H1 (cell line): ENCODE measurements around the gene POM121C. TPM values are rescaled to one million over a fixed set of nuclear protein-coding genes. Genes with fewer than 3 reads are reported as not detected.
"Not testable (repeated sequence)": the region's sequence is repeated elsewhere in the genome, so short reads cannot be mapped to it uniquely, and the experiment has no call there.

ENCODE experiments used
- CTCF ChIA-PET: fragments of 300-600 bp; sonication (Branson Sonifier 250); formaldehyde crosslinking; loops from one replicate; lab custom pipeline; 2021; ENCODE audit not compliant: partially characterized antibody; lab: Charles Lee
- POLR2A ChIA-PET: fragments of 300-600 bp; sonication (Branson Sonifier 250); formaldehyde crosslinking; loops from one replicate; lab custom pipeline; 2021; ENCODE audit warnings: inconsistent platforms; ENCODE audit not compliant: partially characterized antibody; lab: Charles Lee
- DNase-seq, 2 experiments: peaks; one replicate each; pipeline versions ENCODE4 v3.0.0 to v3.0.0-alpha.2; 2010 to 2022; ENCODE audit warnings: low spot score in 2 of 2, low read depth in 1 of 2, mixed read lengths in 1 of 2
- FAIRE-seq: peaks from 2 replicates; lab custom pipeline; 2011; peaks lifted over from hg19 to GRCh38; lab: Jason Lieb, UNC
- H2AFZ ChIP-seq: 2 replicates; pipeline ENCODE4 v1.8.1; 2012; ENCODE audit warnings: low read length, inconsistent platforms
- H2AK5ac ChIP-seq: 2 replicates; pipeline ENCODE4 v1.6.1; 2013; ENCODE audit warnings: low read depth, low read length
- H2BK120ac ChIP-seq: replicated peaks from 2 replicates; pipeline ENCODE3; 2013; ENCODE audit warnings: low read depth, low read length, inconsistent platforms
- H2BK12ac ChIP-seq: 2 replicates; pipeline ENCODE4 v1.6.1; 2013; ENCODE audit warnings: low read depth, low read length
- H2BK15ac ChIP-seq: 2 replicates; pipeline ENCODE4 v1.6.1; 2013; ENCODE audit warnings: low read length
- H2BK20ac ChIP-seq: 2 replicates; pipeline ENCODE4 v1.6.1; 2013; ENCODE audit warnings: low read length
- H2BK5ac ChIP-seq: 2 replicates; pipeline ENCODE4 v1.6.1; 2013; ENCODE audit warnings: low read depth, low read length
- H3K14ac ChIP-seq: 2 replicates; pipeline ENCODE4 v1.6.1; 2013; ENCODE audit warnings: inconsistent platforms; ENCODE audit not compliant: insufficient read length
- H3K18ac ChIP-seq: 2 replicates; pipeline ENCODE4 v1.6.1; 2013; ENCODE audit warnings: low read length; ENCODE audit errors: extremely low read depth
- H3K23ac ChIP-seq: 2 replicates; pipeline ENCODE4 v1.6.1; 2013; ENCODE audit warnings: inconsistent platforms; ENCODE audit not compliant: insufficient read length
- H3K23me2 ChIP-seq: 2 replicates; pipeline ENCODE4 v1.6.1; 2013; ENCODE audit warnings: low read depth, low read length
- H3K27ac ChIP-seq: 2 replicates; pipeline ENCODE4 v1.6.1; 2011; ENCODE audit warnings: low read depth, low read length, inconsistent platforms
- H3K27me3 ChIP-seq, 4 experiments: replicated peaks in 1 of 4; 1 replicate in 1 of 4; 2 replicates in 3 of 4; pipeline versions ENCODE4 v1.6.1 to v1.8.1; 2011 to 2013; ENCODE audit warnings: low read length in 3 of 4, mild to moderate bottlenecking in 3 of 4, inconsistent platforms in 2 of 4, mixed read lengths in 2 of 4, moderate library complexity in 1 of 4; ENCODE audit not compliant: control insufficient read depth in 3 of 4, insufficient read depth in 3 of 4; ENCODE audit errors: extremely low read depth in 1 of 4
- H3K36me3 ChIP-seq, 4 experiments: 2 replicates each; pipeline versions ENCODE4 v1.6.1 to v1.8.1; 2011 to 2013; ENCODE audit warnings: mild to moderate bottlenecking in 4 of 4, low read length in 3 of 4, moderate library complexity in 2 of 4, control low read depth in 1 of 4, inconsistent platforms in 1 of 4; ENCODE audit not compliant: insufficient read depth in 4 of 4, control insufficient read depth in 2 of 4
- H3K4ac ChIP-seq: replicated peaks from 2 replicates; pipeline ENCODE3; 2013; ENCODE audit warnings: low read length, low read depth, mixed read lengths, inconsistent platforms; ENCODE audit not compliant: insufficient read length
- H3K4me1 ChIP-seq, 4 experiments: replicated peaks in 1 of 4; 1 replicate in 1 of 4; 2 replicates in 3 of 4; pipeline versions ENCODE4 v1.6.1 to v1.8.1; 2011 to 2013; ENCODE audit warnings: low read length in 3 of 4, inconsistent platforms in 2 of 4, mixed read lengths in 1 of 4; ENCODE audit not compliant: insufficient read depth in 4 of 4, control insufficient read depth in 3 of 4
- H3K4me2 ChIP-seq, 2 experiments: 2 replicates each; pipeline versions ENCODE4 v1.6.1 to v1.8.1; 2011 to 2013; ENCODE audit warnings: low read depth in 2 of 2, low read length in 2 of 2, control low read depth in 1 of 2, inconsistent platforms in 1 of 2, mild to moderate bottlenecking in 1 of 2; ENCODE audit not compliant: insufficient read depth in 1 of 2
- H3K4me3 ChIP-seq, 4 experiments: fragments of 200-600, 300-600 bp in 1 of 4; sonication (generic), shearing (Covaris generic), sonication (Bioruptor Twin) in 1 of 4; 2 replicates each; pipeline versions ENCODE4 v1.5.1 to v1.8.1; 2011 to 2016; ENCODE audit warnings: low read length in 4 of 4, low read depth in 3 of 4, control low read depth in 2 of 4, inconsistent platforms in 2 of 4, mild to moderate bottlenecking in 2 of 4, mixed read lengths in 1 of 4, moderate library complexity in 1 of 4; ENCODE audit not compliant: insufficient read depth in 2 of 4; ENCODE audit errors: extremely low read depth in 1 of 4
- H3K56ac ChIP-seq: replicated peaks from 2 replicates; pipeline ENCODE3; 2013; ENCODE audit warnings: low read depth, mild to moderate bottlenecking, mixed read lengths, low read length, inconsistent platforms; ENCODE audit not compliant: insufficient read length
- H3K79me1 ChIP-seq: 2 replicates; pipeline ENCODE4 v1.6.1; 2013; ENCODE audit warnings: low read depth, low read length, control low read depth
- H3K79me2 ChIP-seq, 2 experiments: 2 replicates each; pipeline versions ENCODE4 v1.6.1 to v1.8.1; 2012 to 2013; ENCODE audit warnings: low read length in 2 of 2, mild to moderate bottlenecking in 2 of 2, inconsistent platforms in 1 of 2; ENCODE audit not compliant: insufficient read depth in 2 of 2, control insufficient read depth in 1 of 2
- H3K9ac ChIP-seq, 4 experiments: replicated peaks in 1 of 4; 1 replicate in 1 of 4; 2 replicates in 3 of 4; pipeline versions ENCODE4 v1.6.1 to v1.8.1; 2011 to 2013; ENCODE audit warnings: low read depth in 3 of 4, low read length in 3 of 4, control low read depth in 2 of 4, mild to moderate bottlenecking in 2 of 4, moderate library complexity in 2 of 4, inconsistent platforms in 1 of 4; ENCODE audit errors: extremely low read depth in 1 of 4
- H3K9me3 ChIP-seq, 2 experiments: 2 replicates each; pipeline versions ENCODE4 v1.6.1 to v1.8.1; 2012 to 2013; ENCODE audit warnings: mild to moderate bottlenecking in 2 of 2, moderate library complexity in 2 of 2, control low read depth in 1 of 2, inconsistent platforms in 1 of 2, low read depth in 1 of 2, low read length in 1 of 2, mixed read lengths in 1 of 2; ENCODE audit not compliant: insufficient read depth in 2 of 2
- H4K20me1 ChIP-seq, 2 experiments: replicated peaks in 1 of 2; 2 replicates each; pipeline versions ENCODE3 to v1.8.1; 2011 to 2013; ENCODE audit warnings: inconsistent platforms in 2 of 2, low read length in 2 of 2, mild to moderate bottlenecking in 1 of 2; ENCODE audit not compliant: insufficient read depth in 2 of 2, control insufficient read depth in 1 of 2
- H4K5ac ChIP-seq: 2 replicates; pipeline ENCODE4 v1.6.1; 2013; ENCODE audit warnings: low read length, low read depth, mixed read lengths, inconsistent platforms; ENCODE audit not compliant: insufficient read length
- H4K8ac ChIP-seq: 2 replicates; pipeline ENCODE4 v1.8.0; 2013; ENCODE audit warnings: mild to moderate bottlenecking, moderate library complexity, low read length, inconsistent platforms; ENCODE audit not compliant: insufficient read depth; ENCODE audit errors: extremely low read depth
- H4K91ac ChIP-seq: replicated peaks from 2 replicates; pipeline ENCODE3; 2013; ENCODE audit warnings: low read length, mixed read lengths, inconsistent platforms; ENCODE audit not compliant: insufficient read length
- RAD21 ChIP-seq, 2 experiments: IDR thresholded peaks in 1 of 2; conservative IDR thresholded peaks in 1 of 2; 2 replicates each; pipeline ENCODE4 v1.6.1; 2011; ENCODE audit warnings: low read depth in 2 of 2, low read length in 2 of 2, improper control_type of control experiment in 1 of 2, inconsistent platforms in 1 of 2, mild to moderate bottlenecking in 1 of 2, moderate library complexity in 1 of 2
- WGBS, 2 experiments: shearing (Covaris generic) in 1 of 2; methylation state at CpG; one replicate each; pipeline versions ENCODE4 v1.1.6 to v1.1.7; 2013 to 2015; ENCODE audit warnings: low lambda C conversion rate in 2 of 2, mixed read lengths in 2 of 2, inconsistent platforms in 1 of 2, low coverage in 1 of 2, missing lambda C conversion rate in 1 of 2; ENCODE audit not compliant: insufficient replicate concordance in 2 of 2, insufficient coverage in 1 of 2, insufficient read length in 1 of 2; ENCODE audit errors: extremely low coverage in 1 of 2, missing lambda C conversion rate in 1 of 2; 5-methylcytosine and 5-hydroxymethylcytosine counted together
- polyA plus RNA-seq, 7 experiments: library from polyadenylated mRNA; depleted of rRNA in 3 of 7; stranded (reverse) in 5 of 7; unstranded in 2 of 7; fragments of >200 nt in 5 of 7; fragments of 200-250 nt in 2 of 7; gene quantifications; 1 replicate in 5 of 7; 2 replicates in 1 of 7; 4 replicates in 1 of 7; pipeline versions ENCODE4 v1.2.1 to v1.2.3, GENCODE V29; 2011 to 2013; ENCODE audit warnings: missing spikeins in 2 of 7, mixed read lengths in 2 of 7
- total RNA-seq: library from RNA; stranded (reverse); fragmentation: NEBNext Ultra II Directional; extraction: Animal tissue kit (Norgen Biotek cat#: 25700); gene quantifications from 2 replicates; pipeline ENCODE4 v1.2.1, GENCODE V29; 2021
- TF ChIP-seq, protein P1 (sequence below), 3 experiments: IDR thresholded peaks; 1 replicate in 2 of 3; 2 replicates in 1 of 3; pipeline versions ENCODE4 v1.5.1 to v1.6.1; 2011; ENCODE audit warnings: low read length in 3 of 3, mild to moderate bottlenecking in 3 of 3, inconsistent platforms in 2 of 3, low read depth in 1 of 3, moderate library complexity in 1 of 3; ENCODE audit not compliant: insufficient read depth in 1 of 3; ENCODE audit errors: control extremely low read depth in 1 of 3

POM121C gene
- total and polyA plus RNA-seq, 2 of the 8 experiments (the other 6 are each of a cell fraction or from before 2014, with no cell fraction given) = 16.5 to 58.0 TPM

DNA sequence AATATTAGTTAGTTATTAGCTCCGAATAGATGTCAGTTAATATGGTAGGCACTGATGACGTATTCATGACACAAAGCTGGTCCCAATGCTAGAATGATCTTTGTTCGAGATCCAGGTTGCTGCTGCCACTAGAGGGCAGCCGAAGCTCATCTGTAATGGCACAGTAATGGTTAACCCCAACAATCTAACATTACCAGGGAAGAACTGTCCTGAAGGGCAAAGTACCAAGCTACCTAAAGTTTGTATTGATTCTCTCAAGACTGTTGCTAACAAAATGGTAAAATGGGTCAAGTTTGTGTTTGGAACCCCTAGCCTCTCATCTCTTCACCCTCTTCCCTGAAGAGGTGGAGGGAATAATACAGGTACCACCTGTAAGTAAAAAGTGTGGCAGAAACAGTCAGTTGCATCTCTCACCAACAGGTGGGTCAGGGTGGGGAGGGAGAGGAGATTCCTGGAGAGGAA lies 33.6 kb downstream of the POM121C start:
- H2AFZ ChIP-seq, H2AK5ac ChIP-seq, H3K9ac ChIP-seq, H3K23ac ChIP-seq, H2BK5ac ChIP-seq, H3K4me1 ChIP-seq, FAIRE-seq, H3K27me3 ChIP-seq, H2BK20ac ChIP-seq, H3K4ac ChIP-seq, H3K9me3 ChIP-seq, POLR2A ChIA-PET, H3K36me3 ChIP-seq, H4K5ac ChIP-seq, H3K18ac ChIP-seq, H3K79me2 ChIP-seq, H2BK120ac ChIP-seq, H2BK12ac ChIP-seq, H3K14ac ChIP-seq, H3K79me1 ChIP-seq, H4K20me1 ChIP-seq, H3K27ac ChIP-seq, H3K23me2 ChIP-seq, H4K91ac ChIP-seq, H3K4me2 ChIP-seq, H4K8ac ChIP-seq, H3K56ac ChIP-seq, H2BK15ac ChIP-seq, H3K4me3 ChIP-seq: not testable (repeated sequence)
- TF ChIP-seq, protein P1, sequence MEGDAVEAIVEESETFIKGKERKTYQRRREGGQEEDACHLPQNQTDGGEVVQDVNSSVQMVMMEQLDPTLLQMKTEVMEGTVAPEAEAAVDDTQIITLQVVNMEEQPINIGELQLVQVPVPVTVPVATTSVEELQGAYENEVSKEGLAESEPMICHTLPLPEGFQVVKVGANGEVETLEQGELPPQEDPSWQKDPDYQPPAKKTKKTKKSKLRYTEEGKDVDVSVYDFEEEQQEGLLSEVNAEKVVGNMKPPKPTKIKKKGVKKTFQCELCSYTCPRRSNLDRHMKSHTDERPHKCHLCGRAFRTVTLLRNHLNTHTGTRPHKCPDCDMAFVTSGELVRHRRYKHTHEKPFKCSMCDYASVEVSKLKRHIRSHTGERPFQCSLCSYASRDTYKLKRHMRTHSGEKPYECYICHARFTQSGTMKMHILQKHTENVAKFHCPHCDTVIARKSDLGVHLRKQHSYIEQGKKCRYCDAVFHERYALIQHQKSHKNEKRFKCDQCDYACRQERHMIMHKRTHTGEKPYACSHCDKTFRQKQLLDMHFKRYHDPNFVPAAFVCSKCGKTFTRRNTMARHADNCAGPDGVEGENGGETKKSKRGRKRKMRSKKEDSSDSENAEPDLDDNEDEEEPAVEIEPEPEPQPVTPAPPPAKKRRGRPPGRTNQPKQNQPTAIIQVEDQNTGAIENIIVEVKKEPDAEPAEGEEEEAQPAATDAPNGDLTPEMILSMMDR (IDR thresholded peaks at IDR 0.05; ENCODE audit: control extremely low read depth in 1 of 3, insufficient read depth in 1 of 3, low read depth in 1 of 3, low read length in 3 of 3) = peak in 1 of 3 experiments; percentile 33; a peak in 1 of 4 replicates
- peak; percentile 18 to 28; a peak in 2 of 4 replicates for TF ChIP-seq RAD21 (IDR thresholded peaks at IDR 0.05 in 1 of 2, conservative IDR thresholded peaks at IDR 0.05 in 1 of 2; ENCODE audit: low read depth in 2 of 2, low read length in 2 of 2)
- WGBS, 2 experiments = 59% methylated on average over 3 of the region's 4 CpGs; no CpG with 5 or more reads in 1 of the 2 experiments
- peak in 1 of 2 experiments; percentile 47 for DNase-seq
- CTCF ChIA-PET = interaction anchor here (2.0 kb wide), 1 partner anchor 13 kb away, joined by 6 read pairs; no protein-coding TSS in a partner anchor
